ENCODE data around the gene GKN1. TPM values are rescaled to one million over a fixed set of nuclear protein-coding genes. Genes with fewer than 3 reads are reported as not detected.
A peak's percentile ranks its signal among the peaks of the same experiment; 100 is the strongest.

GKN1 gene
- total RNA-seq, 2 experiments from 2014 or later, result not detected

- Mint-ChIP-seq H3K27ac (no peak overlapping the region), H3K27me3 (peaks cover 21% of the 10 kb centered on the region), H3K36me3 (no peaks in the 10 kb centered on the region), H3K4me1 (peaks cover 3% of the 10 kb centered on the region), H3K9me3 (no peaks in the 10 kb centered on the region), H3K4me3 (no peak overlapping the region)
- no peak for DNase-seq
Measured at GRCh38 chr2:69007603-69008002, 33.2 kb downstream of the GKN1 start.

- Mint-ChIP-seq H3K4me1 (peaks cover 16% of the 10 kb centered on the region), H3K27me3 (peaks cover 34% of the 10 kb centered on the region), H3K9me3 (no peaks in the 10 kb centered on the region), H3K36me3 (no peaks in the 10 kb centered on the region), H3K27ac (no peak overlapping the region), H3K4me3 (no peak overlapping the region)
- DNase-seq, result no peak
Measured at GRCh38 chr2:69010437-69011194, 36.2 kb downstream of the GKN1 start.

GRCh38 chr2:69011611-69012157 lies 37.2 kb downstream of the GKN1 start:
- Mint-ChIP-seq H3K4me1 (peaks cover 16% of the 10 kb centered on the region), H3K4me3 (no peak overlapping the region), H3K9me3 (no peaks in the 10 kb centered on the region), H3K27me3 (peaks cover 43% of the 10 kb centered on the region), H3K36me3 (no peaks in the 10 kb centered on the region), H3K27ac (no peak overlapping the region)
- no peak for DNase-seq

- DNase-seq, result peak; percentile 26
- H3K27me3 Mint-ChIP-seq, result peaks cover 51% of the 10 kb centered on the region
- no peaks in the 10 kb centered on the region for H3K9me3 Mint-ChIP-seq
- H3K4me1 Mint-ChIP-seq, result peaks cover 16% of the 10 kb centered on the region
- no peak overlapping the region for H3K27ac Mint-ChIP-seq
- H3K36me3 Mint-ChIP-seq, result no peaks in the 10 kb centered on the region
- H3K4me3 Mint-ChIP-seq, result peak overlapping the region; percentile 83
Measured at GRCh38 chr2:69012310-69013141, 38.1 kb downstream of the GKN1 start.

- Mint-ChIP-seq H3K27me3 (peaks cover 57% of the 10 kb centered on the region), H3K27ac (no peak within 1 kb of the TSS), H3K9me3 (no peaks in the 10 kb centered on the region), H3K4me1 (peaks cover 16% of the 10 kb centered on the region), H3K4me3 (peak within 1 kb of the TSS; percentile 83), H3K36me3 (no peaks in the 10 kb centered on the region)
- peak; percentile 21 for DNase-seq
Measured at GRCh38 chr2:69013142-69013839, 38.9 kb downstream of the GKN1 start, which contains the start of gene ANTXR1. TSS of gene ANTXR1 (plus strand) at chr2:69013179. CDS start at chr2:69013500, 321 bp downstream.

- H3K9me3 Mint-ChIP-seq, result no peaks in the 10 kb centered on the region
- peak overlapping the region; percentile 83 for H3K4me3 Mint-ChIP-seq
- DNase-seq, result peak; percentile 8
- H3K27me3 Mint-ChIP-seq, result peaks cover 62% of the 10 kb centered on the region
- no peak overlapping the region for H3K27ac Mint-ChIP-seq
- H3K36me3 Mint-ChIP-seq, result no peaks in the 10 kb centered on the region
- peaks cover 16% of the 10 kb centered on the region for H3K4me1 Mint-ChIP-seq
Measured at GRCh38 chr2:69013840-69014821, 39.7 kb downstream of the GKN1 start.

- DNase-seq, result no peak
- H3K27me3 Mint-ChIP-seq, result peaks cover 70% of the 10 kb centered on the region
- no peak overlapping the region for H3K4me3 Mint-ChIP-seq
- H3K36me3 Mint-ChIP-seq, result no peaks in the 10 kb centered on the region
- no peak overlapping the region for H3K27ac Mint-ChIP-seq
- peaks cover 16% of the 10 kb centered on the region for H3K4me1 Mint-ChIP-seq
- no peaks in the 10 kb centered on the region for H3K9me3 Mint-ChIP-seq
Measured at GRCh38 chr2:69017080-69017479, 42.6 kb downstream of the GKN1 start.

GRCh38 chr2:69017835-69018234 lies 43.4 kb downstream of the GKN1 start:
- Mint-ChIP-seq H3K36me3 (no peaks in the 10 kb centered on the region), H3K9me3 (no peaks in the 10 kb centered on the region), H3K4me1 (peaks cover 10% of the 10 kb centered on the region)

GRCh38 chr2:69018678-69019095 lies 44.3 kb downstream of the GKN1 start:
- H3K4me3 Mint-ChIP-seq, result no peak overlapping the region
- no peaks in the 10 kb centered on the region for H3K36me3 Mint-ChIP-seq
- peaks cover 57% of the 10 kb centered on the region for H3K27me3 Mint-ChIP-seq
- H3K27ac Mint-ChIP-seq, result no peak overlapping the region
- no peaks in the 10 kb centered on the region for H3K9me3 Mint-ChIP-seq
- DNase-seq, result no peak
- H3K4me1 Mint-ChIP-seq, result peaks cover 9% of the 10 kb centered on the region

More at GRCh38 chr2:69017835-69018234, 43.4 kb downstream of the GKN1 start:
- H3K27me3 Mint-ChIP-seq, result peaks cover 62% of the 10 kb centered on the region
- H3K27ac Mint-ChIP-seq, result no peak overlapping the region
- DNase-seq, result no peak
- H3K4me3 Mint-ChIP-seq, result no peak overlapping the region

GRCh38 chr2:69020496-69021426 lies 46.3 kb downstream of the GKN1 start:
- Mint-ChIP-seq H3K27me3 (peaks cover 38% of the 10 kb centered on the region), H3K27ac (no peak overlapping the region)
- no peak for DNase-seq

GRCh38 chr2:69021727-69022126 lies 47.3 kb downstream of the GKN1 start:
- Mint-ChIP-seq H3K27me3 (peaks cover 33% of the 10 kb centered on the region), H3K4me1 (no peaks in the 10 kb centered on the region), H3K27ac (no peak overlapping the region), H3K4me3 (no peak overlapping the region), H3K9me3 (no peaks in the 10 kb centered on the region), H3K36me3 (no peaks in the 10 kb centered on the region)
- DNase-seq, result no peak

More at GRCh38 chr2:69020496-69021426, 46.3 kb downstream of the GKN1 start:
- no peak overlapping the region for H3K4me3 Mint-ChIP-seq
- H3K36me3 Mint-ChIP-seq, result no peaks in the 10 kb centered on the region
- H3K4me1 Mint-ChIP-seq, result no peaks in the 10 kb centered on the region
- H3K9me3 Mint-ChIP-seq, result no peaks in the 10 kb centered on the region

- H3K4me1 Mint-ChIP-seq, result no peaks in the 10 kb centered on the region
- H3K9me3 Mint-ChIP-seq, result no peaks in the 10 kb centered on the region
- no peaks in the 10 kb centered on the region for H3K36me3 Mint-ChIP-seq
Measured at GRCh38 chr2:69022548-69022947, 48.1 kb downstream of the GKN1 start.

GRCh38 chr2:69023236-69023635 lies 48.8 kb downstream of the GKN1 start:
- Mint-ChIP-seq H3K36me3 (no peaks in the 10 kb centered on the region), H3K4me3 (no peak overlapping the region), H3K27me3 (peaks cover 31% of the 10 kb centered on the region), H3K9me3 (no peaks in the 10 kb centered on the region), H3K27ac (no peak overlapping the region), H3K4me1 (no peaks in the 10 kb centered on the region)
- no peak for DNase-seq

More at GRCh38 chr2:69022548-69022947, 48.1 kb downstream of the GKN1 start:
- H3K27ac Mint-ChIP-seq, result no peak overlapping the region
- DNase-seq, result no peak
- peaks cover 33% of the 10 kb centered on the region for H3K27me3 Mint-ChIP-seq
- H3K4me3 Mint-ChIP-seq, result no peak overlapping the region
